Stimulated activated naive CD4-positive, alpha-beta T cell (primary cell): ENCODE results near the gene LAP3.

ENCODE experiments used
- DNase-seq, 6 experiments: peaks; one replicate each; lab custom pipeline; 2025; lab: John Stamatoyannopoulos, UW

Gene LAP3

DNA sequence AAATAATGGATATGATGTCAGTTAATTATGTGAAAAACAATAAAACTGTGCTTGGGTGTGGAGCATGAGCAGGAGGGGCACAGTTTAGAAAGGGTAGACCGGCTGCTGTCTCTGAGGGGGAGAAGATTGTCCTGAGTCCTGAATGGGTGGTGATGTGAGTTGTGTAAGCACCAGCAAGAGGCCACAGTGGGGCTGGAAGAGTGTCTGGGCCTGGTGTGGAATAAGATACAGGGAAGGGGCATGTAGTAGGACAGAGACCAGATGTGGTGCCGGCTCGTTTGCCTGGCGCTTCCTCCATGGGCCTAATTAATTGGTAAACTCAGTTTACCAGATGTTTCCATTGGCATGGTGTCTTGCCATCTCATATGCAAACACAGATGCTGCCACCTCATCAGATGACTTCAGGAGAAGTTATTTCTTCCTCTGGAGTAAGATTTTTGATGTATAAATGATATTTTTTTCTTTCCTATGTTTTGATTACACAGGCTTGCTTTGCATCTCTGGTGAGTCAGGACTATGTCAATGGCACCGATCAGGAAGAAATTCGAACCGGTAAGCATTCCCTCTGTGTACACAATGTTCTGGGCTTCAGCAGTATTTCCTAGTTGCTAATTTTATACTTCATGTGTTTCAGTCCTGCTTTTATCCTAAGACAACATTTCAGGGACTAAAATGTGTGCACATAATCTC, 42.6 kb downstream of the LAP3 start:
- no peak for DNase-seq

DNA sequence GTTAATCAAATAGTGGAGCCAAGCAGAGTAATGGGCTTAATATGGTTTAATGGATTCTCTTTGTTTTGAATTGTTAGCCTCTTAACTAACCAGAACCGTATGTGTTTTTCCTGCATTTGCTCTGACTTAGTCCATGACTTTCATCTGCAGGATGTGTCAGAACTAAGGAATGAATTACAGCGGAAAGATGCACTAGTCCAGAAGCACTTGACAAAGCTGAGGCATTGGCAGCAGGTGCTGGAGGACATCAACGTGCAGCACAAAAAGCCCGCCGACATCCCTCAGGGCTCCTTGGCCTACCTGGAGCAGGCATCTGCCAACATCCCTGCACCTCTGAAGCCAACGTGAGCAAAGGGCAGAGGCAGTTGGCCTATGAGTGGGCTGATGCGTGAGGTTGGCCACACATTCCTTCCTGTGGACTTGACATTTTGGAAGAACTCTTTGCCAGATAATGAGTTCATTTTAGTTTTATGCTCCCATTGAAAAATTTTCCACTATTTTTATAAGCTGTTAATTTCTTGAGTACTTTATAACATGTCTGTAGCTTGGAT, 46.5 kb downstream of the LAP3 start:
- no peak for DNase-seq

DNA sequence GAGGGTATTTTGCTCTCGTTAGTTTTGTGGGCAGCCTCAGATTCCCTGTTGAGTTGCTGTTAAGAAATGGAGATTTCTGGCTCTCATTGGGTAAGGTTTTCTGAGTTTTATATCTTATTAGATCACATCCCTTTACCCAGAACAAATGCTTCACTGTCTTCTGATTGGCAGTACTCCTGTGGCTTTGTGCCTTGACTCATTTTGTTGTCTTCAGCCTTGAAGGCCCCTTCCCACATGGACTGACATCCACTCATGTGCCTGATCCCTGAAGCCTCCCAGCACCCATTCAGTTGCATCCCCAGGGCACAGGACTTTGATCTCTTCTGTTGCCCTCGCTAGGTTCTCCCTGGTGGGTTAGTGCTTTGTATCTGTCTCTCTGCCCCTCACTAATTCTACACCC, 47.8 kb downstream of the LAP3 start:
- no peak for DNase-seq

DNA sequence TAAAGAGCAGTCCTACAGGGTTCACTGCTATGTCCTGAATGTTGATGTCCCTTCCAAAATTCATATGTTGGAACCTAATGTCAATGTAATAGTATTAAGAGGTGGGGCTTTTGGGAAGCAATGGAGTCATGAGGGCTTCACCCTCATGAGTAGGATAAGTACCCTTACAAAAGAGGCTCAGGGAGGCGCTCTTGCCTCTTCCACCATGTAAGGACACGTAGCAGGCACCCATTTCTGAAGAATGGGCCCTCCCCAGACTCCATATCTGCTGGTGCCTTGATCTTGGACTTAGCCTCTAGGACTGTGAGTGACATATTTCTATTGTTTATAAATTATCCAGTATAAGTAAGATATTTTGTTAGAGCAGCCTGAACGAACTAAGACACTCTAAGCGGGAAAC, 53.2 kb downstream of the LAP3 start:
- no peak for DNase-seq

DNA sequence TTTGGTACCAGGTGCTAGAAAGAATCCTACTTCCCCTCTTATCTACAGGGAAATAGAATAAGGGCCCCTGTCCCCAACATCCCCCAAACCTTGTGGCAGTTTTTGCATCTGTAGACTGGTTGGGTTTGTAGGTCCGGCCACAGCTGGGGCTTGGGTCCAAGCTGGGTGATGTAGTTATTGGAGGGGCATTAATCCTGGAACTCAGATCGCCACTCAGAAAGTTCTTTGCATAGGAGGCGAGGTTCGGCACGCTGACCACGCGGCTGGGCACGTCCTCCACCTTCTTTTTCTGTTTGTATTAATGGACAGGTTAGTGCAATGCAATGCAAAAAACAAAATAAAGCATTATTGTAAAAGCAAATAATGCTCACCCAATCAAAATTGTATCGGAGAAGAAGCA, 56.6 kb downstream of the LAP3 start:
- no peak for DNase-seq

DNA sequence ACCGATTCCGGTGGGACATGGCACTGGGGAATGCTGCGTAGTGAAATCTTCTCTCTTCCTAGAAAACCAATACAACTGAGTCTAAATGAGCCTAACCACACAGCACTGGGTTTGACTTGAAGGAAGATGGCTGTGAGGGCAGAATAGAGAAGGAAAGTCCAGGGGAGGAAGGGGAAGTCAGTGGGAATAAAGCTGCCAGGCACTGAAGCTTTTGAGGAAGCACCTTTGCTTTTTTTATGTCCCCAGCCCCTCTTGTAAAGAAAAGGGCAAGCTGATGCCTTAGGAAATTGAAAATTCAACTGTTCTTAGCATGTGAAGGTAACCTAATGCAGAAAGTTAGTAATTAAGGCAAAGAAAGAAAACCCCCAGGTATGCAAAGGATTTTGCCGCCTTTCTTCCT, 58.1 kb downstream of the LAP3 start:
- no peak for DNase-seq

DNA sequence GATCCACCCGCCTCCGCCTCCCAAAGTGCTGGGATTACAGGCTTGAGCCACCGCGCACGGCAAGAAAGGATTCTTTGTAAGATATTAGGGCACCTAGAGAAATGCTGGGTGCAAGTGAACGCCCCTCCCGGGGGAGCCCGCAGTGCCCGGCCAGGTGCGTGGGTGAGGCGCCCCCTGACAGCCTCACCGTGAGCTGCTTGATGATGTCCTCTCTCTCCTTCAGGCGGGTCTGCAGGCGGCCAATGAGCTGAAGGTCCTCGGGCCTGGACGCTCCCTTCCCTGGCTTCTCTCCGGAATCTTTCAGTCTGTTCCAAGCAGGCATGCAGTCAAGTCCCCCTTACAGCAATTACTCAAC, 59.3 kb downstream of the LAP3 start:
- DNase-seq, result no peak

DNA sequence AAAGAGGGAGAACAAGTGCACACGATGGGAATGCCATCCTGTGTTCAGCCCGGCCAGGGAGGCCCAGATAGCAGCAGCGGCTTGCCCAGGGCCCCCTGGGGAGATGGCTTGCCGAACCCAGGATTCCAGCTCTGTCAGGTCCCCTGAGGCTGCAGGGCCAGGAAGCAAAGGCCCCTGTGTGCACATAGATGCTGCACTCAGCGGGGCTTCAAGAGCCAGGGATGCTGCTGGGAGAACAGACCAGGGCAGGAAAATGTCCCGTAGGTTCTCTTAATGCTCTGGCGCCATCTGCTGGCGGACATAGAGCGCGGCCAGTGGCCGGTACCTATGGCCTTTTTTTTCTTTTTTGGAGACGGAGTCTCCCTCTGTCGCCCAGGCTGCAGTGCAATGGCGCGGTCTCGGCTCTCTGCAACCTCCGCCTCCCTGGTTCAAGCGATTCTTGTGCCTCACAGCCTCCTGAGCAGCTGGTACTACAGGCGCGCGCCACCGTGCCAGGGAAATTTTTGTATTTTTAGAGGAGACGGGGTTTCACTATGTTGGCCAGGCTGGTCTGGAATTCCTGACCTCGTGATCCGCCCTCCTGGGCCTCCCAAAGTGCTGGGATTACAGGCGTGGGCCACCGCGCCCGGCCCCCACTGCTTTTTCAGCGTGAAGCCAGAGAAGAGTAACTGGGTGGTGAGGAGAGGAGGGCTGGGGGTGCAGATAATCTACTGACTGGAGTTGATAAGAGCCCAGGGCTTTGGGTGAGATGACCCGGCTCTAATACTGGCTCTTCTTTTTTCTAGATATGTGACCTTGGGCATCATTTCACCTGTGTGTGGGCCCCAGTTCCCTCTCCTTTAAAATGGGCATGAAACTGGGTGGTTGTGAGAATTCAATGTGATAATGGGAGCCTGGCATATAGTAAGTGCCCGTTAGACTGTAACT, 60.0 kb downstream of the LAP3 start:
- peak; percentile 5 to 60 (median 56) for DNase-seq

DNA sequence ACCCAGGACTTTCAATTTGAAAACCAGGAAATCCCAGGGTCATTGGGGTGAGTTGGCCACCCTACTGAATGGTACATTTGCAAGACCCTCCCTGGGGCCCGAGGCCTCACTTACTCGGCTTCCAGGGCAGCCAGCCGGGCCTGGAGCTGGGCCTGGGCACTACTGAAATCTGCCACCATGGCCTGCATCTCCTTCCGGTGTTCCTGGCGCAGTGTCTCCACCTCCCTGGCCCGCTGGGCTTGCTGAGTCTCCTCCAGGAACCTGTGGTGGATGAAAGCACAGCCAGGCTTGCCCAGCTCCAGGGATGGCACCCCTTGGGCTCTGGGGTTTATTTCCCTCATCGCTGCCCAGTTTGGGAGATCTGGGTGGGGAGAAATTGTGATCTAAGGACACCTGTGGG, 62.1 kb downstream of the LAP3 start:
- no peak for DNase-seq

DNA sequence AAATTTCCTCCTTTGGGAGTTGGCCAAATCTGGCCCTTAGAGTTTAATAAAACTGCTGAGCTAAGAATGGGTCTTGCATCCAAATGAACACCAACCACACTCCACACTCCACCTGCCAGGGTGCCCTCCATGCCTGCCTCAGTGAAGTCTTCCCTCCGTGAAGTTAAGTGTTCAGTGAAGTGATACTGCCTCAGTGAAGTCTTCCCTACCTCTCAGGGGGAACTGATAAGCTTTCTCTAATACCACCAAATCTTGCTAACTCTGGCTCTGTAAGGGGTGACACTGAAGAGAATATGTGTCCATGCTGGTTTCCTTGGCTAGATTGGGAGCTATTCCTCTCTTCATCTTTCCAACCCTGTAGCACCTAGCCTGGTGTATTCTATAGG, 65.4 kb downstream of the LAP3 start:
- DNase-seq, result no peak

DNA sequence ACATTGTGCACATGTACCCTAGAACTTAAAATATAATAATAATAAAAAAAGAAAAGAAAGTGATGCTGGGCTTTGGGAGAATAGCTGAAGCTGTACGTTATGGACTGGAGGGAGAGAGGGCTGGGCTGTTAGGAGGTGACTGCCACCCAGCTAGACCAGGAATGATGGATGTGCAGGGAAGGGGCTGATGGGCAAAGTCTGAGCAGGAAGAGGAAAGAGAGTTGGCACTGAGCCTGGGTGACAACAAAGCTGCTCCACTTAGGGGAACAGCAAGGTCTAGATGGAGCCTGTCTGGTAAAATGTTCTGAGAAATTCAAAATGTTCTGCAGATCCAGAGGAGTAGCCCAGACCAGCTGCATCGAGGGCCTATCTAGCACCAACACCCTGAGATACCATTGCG, 69.7 kb downstream of the LAP3 start:
- no peak for DNase-seq

DNA sequence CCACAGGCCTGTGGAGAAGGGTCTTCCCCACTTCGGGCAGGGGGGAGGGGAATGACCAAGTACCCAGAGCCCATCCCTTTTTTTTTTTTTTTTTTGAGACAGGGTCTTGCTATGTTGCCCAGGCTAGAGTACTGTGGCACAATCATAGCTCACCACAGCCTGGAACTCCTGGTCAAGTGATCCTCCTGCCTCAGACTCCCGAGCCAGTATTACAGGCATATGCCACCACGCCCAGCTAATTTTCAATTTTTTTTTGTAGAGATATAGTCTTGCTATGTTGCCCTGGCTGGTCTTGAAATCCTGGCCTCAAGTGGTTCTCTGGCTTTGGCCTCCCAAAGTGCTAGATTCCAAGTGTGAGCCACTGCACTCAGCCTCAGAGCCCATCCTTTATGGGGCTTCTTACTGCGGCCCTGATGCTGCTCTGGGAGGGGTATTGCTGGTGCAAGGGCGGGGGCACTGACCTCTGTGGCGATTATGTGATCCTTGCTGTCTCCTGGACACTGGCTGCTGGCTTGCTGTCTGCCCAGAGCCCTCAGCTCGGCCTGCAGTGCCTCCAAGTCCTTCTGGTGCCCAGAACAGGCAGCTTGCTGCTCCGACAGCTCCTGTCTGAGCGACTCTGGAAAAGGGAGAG, 70.3 kb downstream of the LAP3 start:
- no peak for DNase-seq

DNA sequence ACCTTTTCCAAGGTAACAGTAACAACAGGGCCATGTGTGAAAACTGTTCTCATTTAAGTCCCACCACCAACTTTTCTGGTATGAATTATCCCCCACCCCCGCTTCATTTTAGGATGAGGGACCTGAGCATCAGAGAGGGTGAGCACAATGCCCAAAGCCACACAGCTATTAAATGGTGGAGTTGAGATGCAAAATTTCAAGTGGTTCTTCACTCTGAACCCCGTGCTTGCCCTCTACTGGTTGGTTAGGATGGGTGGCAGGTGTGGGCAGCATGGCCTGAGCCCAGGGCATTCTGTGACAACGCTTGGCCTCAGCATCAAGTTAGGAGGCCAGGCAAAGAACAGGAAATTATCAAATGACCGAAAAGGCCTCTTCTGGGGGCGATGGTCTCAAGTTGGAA, 70.9 kb downstream of the LAP3 start:
- DNase-seq, result no peak

DNA sequence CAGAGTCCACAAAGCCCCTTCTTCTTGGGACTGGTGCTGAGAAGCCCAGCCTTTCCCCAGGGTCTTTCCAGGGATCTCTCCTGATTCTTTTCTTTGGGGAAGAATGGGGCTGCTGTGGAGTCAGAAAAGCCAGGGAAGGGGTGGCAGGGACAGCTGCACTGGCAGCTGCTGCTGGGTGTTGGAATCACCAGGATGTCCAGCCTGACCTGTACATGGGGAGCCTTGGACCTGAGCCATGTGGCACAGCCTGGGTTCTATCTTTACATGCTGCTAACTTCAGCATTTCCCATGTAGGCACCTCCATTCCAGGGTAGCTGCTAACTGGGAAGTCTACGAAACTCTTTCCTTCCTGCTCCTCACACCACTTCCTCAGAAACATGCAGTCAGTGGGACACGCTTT, 73.4 kb downstream of the LAP3 start:
- DNase-seq, result no peak

DNA sequence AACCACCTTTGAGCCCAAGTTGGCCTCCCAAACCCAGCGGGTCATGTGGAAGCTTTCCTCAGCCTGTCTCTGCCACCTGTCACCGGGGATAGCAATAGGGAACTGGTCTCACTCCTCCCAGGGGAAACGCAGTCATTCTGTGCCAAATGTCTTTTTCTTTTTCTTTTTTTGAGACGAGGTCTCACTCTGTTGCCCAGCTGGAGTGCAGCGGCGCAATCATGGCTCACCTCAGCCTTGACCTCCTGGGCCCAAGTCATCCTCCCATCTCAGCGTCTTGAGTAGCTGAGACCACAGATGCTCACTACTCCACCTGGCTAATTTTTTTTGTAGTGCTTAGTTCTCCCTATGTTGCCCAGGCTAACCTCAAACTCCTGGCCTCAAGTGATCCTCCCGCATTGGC, 77.7 kb downstream of the LAP3 start:
- DNase-seq, result no peak

DNA sequence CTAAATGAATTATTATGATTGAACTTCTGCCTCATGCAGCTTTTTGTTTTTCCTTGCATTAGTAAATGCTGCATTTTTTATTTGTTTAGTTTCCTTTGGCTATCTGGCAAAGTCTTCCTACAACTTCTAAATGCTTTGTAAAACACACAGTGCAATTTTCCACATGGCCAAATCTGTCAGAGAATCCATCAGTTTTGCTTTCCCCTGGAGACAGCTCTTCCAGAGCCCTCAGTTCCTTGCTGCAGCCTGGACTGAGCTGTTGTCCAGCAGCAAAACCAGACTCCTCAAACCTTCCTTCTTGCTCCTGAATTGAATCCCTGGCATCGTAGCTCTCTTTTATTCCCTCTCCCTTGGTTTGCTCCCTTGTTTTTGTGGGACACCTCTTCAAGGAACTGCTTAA, 80.1 kb downstream of the LAP3 start:
- DNase-seq, result no peak
